GM10266 (cell line): ENCODE results near the gene PPP1R3C.

Experiments used
- DNase-seq: peaks from one replicate; pipeline ENCODE4 v3.0.0; 2012; ENCODE audit errors: extremely low spot score
- CTCF ChIP-seq: IDR thresholded peaks from 2 replicates; pipeline ENCODE4 v1.5.1; 2012; ENCODE audit warnings: mild to moderate bottlenecking, low read depth; ENCODE audit not compliant: control insufficient read depth, insufficient read depth; ENCODE audit errors: missing control alignments

Gene PPP1R3C

DNA sequence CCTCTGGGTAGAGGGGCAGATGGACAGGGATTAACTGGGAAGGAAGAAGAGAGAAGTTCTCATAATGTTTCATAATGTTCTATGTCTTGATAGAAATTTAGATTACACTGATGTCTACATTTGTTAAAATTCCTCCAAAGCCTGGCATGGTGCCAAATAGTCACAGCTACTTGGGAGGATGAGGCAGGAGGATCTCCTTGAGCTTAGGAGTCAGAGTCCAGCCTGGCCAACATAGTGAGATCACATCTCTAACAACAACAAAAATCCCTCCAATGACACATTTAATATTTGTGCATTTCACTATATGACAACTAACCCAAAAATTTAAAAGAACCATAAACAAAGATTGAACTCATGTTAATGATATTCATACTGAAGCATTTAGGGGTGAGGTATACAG lies 33.0 kb upstream of the PPP1R3C start:
- no peak for DNase-seq
- no peak for TF ChIP-seq CTCF

- TF ChIP-seq CTCF, result no peak
- DNase-seq, result no peak
Measured at GRCh38 chr10:91664426-91664825, 31.6 kb upstream of the PPP1R3C start.

GRCh38 chr10:91662993-91663392 lies 30.1 kb upstream of the PPP1R3C start:
- DNase-seq, result no peak

DNA sequence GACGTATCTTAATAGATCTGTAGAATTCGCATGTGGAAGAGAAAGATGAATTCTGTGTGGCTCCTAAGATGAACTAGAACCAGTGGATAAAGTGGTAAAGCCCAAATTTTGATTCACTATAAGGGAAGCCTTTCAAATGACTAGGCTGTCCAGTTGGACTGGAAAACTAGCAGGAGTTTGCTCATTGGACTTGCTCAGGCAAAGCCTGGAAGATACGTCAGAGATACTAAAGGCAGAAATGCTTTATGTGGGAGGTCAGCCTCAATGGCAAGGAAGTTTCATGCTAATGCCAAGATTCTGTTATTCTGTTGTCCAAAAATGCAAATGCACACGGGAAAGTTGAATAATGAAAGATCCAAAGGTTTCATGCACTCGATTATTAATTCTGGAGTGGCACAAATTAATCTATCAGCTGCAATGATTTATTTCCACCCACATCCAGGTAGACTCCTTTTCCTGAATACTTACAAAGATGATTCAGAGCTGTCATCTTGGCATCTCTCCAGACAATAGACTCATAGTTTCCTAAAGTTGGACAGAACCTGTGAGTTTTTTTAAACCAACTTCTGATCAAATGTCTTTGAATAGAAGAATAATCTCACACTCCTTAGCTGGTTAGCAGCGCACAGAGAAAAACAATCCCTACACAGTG lies 20.5 kb upstream of the PPP1R3C start:
- no peak for DNase-seq
- TF ChIP-seq CTCF, result no peak

More at GRCh38 chr10:91662993-91663392, 30.1 kb upstream of the PPP1R3C start:
- TF ChIP-seq CTCF, result no peak

DNA sequence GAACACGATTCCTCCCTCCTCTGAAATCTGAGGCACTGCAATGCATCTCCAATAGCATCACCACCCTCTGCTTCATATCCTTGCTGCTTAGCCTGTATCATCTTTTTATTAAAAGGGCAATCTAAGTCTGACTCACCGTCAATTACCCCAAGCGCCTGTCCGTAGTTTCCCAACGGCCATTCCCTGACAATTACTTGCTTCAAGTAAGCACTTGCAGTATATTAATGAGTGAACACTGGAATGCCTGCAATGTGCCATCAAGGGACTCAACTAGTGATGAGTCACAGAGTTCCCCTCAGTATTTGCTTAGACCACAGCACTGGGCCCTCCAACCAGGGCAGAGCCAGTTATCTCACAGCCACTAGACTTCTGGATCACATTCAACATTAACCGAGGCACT lies 19.5 kb upstream of the PPP1R3C start:
- no peak for TF ChIP-seq CTCF
- DNase-seq, result no peak

DNA sequence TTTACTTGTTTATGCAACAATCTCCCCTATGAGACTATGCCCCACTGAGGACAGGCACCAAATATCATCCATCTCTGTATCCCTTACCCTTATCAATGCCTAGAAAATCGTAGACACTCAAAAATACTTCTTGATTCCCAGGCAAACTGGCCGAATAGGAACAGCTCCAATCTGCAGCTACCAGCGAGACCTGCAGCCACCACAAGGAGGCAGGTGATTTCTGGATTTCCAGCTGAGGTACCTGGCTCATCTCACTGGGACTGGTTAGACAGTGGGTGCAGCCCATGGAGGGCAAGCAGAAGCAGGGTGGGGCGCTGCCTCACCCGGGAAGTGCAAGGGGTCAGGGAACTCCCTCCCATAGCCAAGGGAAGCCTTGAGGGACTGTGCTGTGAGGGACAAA lies 10.8 kb upstream of the PPP1R3C start:
- no peak for DNase-seq
- TF ChIP-seq CTCF, result no peak

DNA sequence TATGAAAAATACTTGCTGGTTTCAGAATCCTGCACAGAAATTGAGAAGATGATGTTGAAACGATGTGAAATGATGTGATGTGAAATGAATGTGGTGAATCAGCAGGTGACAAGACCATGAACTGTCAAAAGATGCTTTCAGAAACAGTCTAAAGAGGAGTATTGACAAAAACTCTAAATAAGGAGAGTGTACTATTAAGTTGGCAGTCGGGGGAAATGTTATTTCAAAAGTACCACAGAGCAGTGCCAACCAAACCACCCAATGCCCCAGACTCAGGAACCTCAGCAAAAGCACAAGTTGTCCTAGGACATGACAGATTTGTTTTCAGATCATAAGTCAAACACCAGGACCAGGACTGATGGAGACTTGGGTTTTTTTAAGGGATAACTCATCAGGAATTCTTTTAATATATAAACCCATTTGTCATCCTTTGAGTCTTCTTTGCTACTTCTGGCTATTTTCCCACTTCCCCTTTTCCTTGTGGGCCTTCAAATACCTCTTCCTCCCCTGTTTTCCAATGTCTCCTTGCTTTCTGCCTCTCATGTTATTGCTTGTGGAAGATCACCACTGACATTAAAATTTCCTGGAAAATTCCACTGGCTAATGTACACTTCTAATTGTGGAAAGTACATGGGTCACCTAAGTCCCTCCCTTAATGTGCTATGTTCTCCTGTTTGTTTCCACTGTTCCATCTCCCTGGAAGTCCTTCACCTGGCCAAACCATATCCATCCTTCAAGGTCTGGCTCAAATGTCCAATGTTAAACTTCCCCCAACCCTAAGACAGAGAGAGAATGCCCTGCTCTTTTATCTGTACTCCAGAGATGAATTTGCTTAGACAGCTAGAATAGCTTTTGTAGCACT lies 10.2 kb upstream of the PPP1R3C start:
- DNase-seq, result no peak
- no peak for TF ChIP-seq CTCF
